ENCODE data around the gene TPD52L1.
"Not testable (repeated sequence)": the region's sequence is repeated elsewhere in the genome, so short reads cannot be mapped to it uniquely, and the experiment has no call there.

TPD52L1 gene

DNA sequence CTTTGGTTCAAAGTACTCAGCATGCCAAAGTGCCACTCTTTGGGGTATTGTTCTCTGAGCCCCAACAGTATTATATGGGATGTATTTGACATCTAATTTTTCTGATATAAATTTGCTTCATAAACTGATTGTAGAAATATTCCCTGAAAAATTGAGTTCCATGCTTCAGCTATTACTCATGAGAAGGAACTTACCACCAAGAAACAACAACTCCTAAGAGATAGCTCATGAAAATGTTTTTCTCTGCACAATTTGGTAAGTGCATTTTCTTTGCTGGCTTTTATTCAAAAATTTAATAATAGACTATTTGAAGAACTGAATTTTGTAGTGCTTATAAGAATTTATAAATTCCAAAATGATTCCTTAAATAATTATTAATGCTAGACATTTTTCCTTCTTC lies 12.8 kb upstream of the TPD52L1 start:
- no peak for DNase-seq (ENCODE audit: extremely low read depth in 1 of 2, low read depth in 1 of 2)

DNA sequence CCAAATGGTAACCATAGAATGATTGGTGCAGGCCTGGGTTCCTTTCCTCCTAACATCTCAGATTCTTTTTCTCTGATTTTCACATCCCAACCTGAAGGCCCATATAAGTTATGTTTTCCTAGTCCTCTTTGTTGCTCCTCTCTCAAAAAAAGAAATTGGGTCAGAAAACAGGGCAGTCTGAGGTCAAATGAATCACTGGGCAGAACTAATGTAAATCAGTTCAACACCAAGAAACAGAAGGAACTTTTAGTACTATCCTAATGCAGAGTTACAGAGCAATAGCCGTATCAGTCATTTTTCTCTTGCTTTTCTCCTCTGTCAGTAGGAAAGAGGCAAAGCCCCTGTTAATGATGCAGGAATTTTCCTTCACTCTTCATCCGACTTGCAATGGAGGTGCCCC lies 11.0 kb upstream of the TPD52L1 start:
- DNase-seq (ENCODE audit: extremely low read depth in 1 of 2, low read depth in 1 of 2) = no peak

DNA sequence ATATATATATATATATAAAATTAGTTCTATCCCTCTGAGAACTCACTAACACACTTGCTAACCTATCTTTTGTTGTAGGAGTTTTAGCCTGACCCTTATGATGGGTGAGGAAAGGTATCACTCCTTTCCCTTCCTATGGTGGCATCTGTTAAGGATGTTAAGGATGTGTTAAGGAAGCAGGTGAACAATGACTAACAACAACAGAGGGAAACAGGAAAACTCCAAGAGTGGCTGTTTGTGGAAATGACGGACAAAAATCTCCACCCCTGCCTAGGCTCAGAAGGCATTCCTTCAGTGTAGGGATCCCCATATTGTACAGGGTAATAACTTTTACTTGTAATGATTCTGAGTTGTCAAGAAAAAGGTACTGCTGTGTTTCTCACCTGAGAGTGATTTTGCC lies 8.8 kb upstream of the TPD52L1 start:
- DNase-seq (ENCODE audit: extremely low read depth in 1 of 2, low read depth in 1 of 2) = no peak

- DNase-seq (ENCODE audit: extremely low read depth in 1 of 2, low read depth in 1 of 2) = no peak
Observed at GRCh38 chr6:125149256-125150144, 4.1 kb upstream of the TPD52L1 start.

- no peak for DNase-seq (ENCODE audit: extremely low read depth in 1 of 2, low read depth in 1 of 2)
Observed at GRCh38 chr6:125151700-125152099, 1.9 kb upstream of the TPD52L1 start.

- no peak for DNase-seq (ENCODE audit: extremely low read depth in 1 of 2, low read depth in 1 of 2)
Observed at GRCh38 chr6:125154118-125154760, 666 bp downstream of the TPD52L1 start.

GRCh38 chr6:125154761-125155135 lies 1.2 kb downstream of the TPD52L1 start:
- DNase-seq (ENCODE audit: extremely low read depth in 1 of 2, low read depth in 1 of 2) = no peak

- DNase-seq (ENCODE audit: extremely low read depth in 1 of 2, low read depth in 1 of 2) = no peak
Observed at GRCh38 chr6:125155344-125155743, 1.8 kb downstream of the TPD52L1 start.

DNA sequence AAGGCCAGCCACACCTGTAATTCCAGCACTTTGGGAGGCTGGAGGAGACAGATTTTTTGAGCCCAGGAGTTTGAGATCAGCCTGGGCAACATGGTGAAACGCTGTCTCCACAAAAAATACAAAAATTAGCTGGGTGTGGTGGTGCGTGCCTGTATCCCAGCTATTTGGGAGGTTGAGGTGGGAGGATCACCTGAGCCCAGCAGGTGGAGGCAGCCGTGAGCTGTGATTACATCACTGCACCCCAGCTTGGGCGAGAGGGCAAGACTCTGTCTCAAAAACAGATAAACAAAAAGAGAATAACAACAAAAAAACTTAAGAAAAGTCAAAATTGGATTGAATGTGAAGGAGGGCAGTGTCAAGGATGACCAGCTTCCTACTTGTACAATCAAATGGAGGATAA lies 2.9 kb downstream of the TPD52L1 start:
- DNase-seq (ENCODE audit: extremely low read depth in 1 of 2, low read depth in 1 of 2) = no peak

GRCh38 chr6:125157280-125157679 lies 3.7 kb downstream of the TPD52L1 start:
- no peak for DNase-seq (ENCODE audit: extremely low read depth in 1 of 2, low read depth in 1 of 2)

- no peak for DNase-seq (ENCODE audit: extremely low read depth in 1 of 2, low read depth in 1 of 2)
Observed at GRCh38 chr6:125157725-125158124, 4.2 kb downstream of the TPD52L1 start.

DNA sequence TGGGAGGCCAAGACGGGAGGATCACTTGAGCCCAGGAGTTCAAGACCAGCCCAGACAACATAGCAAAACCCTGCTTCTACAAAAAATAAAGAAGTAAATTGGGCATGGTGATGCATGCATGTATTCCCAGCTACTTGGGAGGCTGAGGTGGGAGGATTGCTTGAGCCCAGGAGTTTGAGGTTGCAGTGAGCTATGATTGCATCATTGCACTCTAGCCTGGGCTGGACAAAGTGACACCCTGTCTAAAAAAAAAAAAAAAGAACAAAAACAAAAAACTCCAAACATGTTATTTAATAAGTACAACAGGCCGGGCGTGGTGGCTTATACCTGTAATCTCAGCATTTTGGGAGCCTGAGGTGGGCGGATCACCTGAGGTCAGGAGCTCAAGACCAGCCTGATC lies 9.8 kb downstream of the TPD52L1 start:
- DNase-seq (ENCODE audit: extremely low read depth in 1 of 2, low read depth in 1 of 2) = not testable (repeated sequence)

DNA sequence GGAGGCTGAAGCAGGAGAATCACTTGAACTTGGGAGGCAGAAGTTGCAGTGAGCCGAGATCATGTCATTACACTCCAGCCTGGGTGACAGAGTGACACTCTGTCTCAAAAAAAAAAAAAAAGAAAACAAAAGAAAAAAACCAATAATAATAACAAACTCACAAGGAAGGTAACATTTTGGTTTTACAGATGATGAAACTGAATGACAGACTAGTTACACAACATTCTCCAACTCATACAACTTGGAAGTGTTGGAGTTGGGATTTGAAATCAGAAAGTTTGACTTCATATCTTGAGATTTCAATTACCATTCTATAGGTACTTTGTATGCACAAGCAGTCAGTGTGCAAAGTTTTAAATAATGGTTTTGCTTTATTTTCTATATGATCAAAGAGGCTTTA lies 10.2 kb downstream of the TPD52L1 start:
- DNase-seq (ENCODE audit: extremely low read depth in 1 of 2, low read depth in 1 of 2) = no peak

DNA sequence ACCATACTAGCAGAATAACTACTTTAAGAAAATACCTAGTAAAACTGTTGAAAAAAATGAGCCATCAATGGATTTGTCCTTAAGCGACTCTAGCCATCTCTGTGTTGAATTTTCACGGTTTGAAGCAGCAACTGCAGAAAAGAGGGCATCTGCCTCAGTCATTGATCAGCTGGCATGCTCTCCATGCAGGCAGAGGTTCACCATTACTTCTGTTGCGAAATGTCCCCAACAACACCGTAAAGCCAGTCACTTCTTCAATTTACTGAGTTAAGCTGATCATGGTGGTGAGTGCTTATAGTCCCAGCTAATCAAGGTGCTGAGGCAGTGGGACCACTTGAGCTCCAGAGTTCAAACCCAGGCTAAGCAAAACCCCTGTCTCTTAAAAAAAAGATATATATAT lies 11.1 kb downstream of the TPD52L1 start:
- no peak for DNase-seq (ENCODE audit: extremely low read depth in 1 of 2, low read depth in 1 of 2)

GRCh38 chr6:125165256-125165655 lies 11.7 kb downstream of the TPD52L1 start:
- DNase-seq (ENCODE audit: extremely low read depth in 1 of 2, low read depth in 1 of 2) = no peak

- DNase-seq (ENCODE audit: extremely low read depth in 1 of 2, low read depth in 1 of 2) = no peak
Observed at GRCh38 chr6:125165776-125166175, 12.2 kb downstream of the TPD52L1 start.

- no peak for DNase-seq (ENCODE audit: extremely low read depth in 1 of 2, low read depth in 1 of 2)
Observed at GRCh38 chr6:125166711-125167110, 13.1 kb downstream of the TPD52L1 start.

DNA sequence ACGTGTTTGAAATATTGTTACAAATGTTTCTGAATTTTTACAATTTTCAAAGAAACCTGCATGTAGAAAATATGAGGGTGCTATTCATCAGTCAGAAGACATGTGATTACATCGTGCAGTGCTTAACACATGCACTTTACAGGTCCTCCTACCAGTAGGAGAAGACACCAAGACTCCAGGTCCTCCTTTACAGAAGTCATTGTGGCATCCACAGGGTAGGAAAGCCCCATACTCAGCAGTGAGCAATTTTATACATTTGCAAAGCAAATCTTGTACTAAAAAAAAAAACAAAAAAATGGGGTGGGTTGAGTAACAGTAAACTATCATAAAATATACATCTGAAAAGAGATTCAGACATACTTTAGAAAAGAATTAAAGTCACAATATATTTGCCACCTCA lies 14.0 kb downstream of the TPD52L1 start:
- DNase-seq (ENCODE audit: extremely low read depth in 1 of 2, low read depth in 1 of 2) = no peak

GRCh38 chr6:125169058-125169457 lies 15.5 kb downstream of the TPD52L1 start:
- DNase-seq (ENCODE audit: extremely low read depth in 1 of 2, low read depth in 1 of 2) = no peak

GRCh38 chr6:125169522-125169921 lies 15.9 kb downstream of the TPD52L1 start:
- DNase-seq (ENCODE audit: extremely low read depth in 1 of 2, low read depth in 1 of 2) = no peak

- DNase-seq (ENCODE audit: extremely low read depth in 1 of 2, low read depth in 1 of 2) = no peak
Observed at GRCh38 chr6:125170376-125170775, 16.8 kb downstream of the TPD52L1 start.

GRCh38 chr6:125173341-125174095 lies 19.9 kb downstream of the TPD52L1 start:
- no peak for DNase-seq (ENCODE audit: extremely low read depth in 1 of 2, low read depth in 1 of 2)
